Measurements from ENCODE around the gene SUSD3.
A peak's percentile ranks its signal among the peaks of the same experiment; 100 is the strongest.

SUSD3 gene

DNA sequence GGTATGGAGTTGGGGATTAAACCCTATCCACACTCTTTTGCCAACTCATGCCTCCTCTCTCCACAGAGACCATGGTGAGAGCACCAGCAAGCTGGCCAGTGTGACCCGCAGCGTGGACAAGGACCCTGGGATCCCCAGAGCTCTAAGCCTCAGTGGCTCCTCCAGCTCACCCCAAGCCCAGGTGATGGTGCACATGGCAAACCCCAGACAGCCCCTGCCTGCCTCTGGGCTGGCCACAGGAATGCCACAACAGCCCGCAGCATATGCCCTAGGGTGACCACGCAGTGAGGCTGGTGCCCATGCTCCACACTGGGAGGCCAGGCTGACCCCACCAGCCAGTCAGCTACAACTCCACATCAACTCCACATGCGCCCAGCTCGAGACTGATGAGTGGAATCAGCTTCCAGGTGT lies 26.0 kb downstream of the SUSD3 start:
- H3K27ac ChIP-seq (ENCODE audit: insufficient read depth, low read length, poor library complexity, severe bottlenecking), result peak overlapping the region; percentile 23
- no peak for DNase-seq
- peaks cover 60% of the 10 kb centered on the region for H3K36me3 ChIP-seq (ENCODE audit: control insufficient read depth, insufficient read depth, low read length)
- H3K4me3 ChIP-seq (ENCODE audit: insufficient read depth, low read depth, low read length, poor library complexity, severe bottlenecking), result no peak overlapping the region
- H3K9me3 ChIP-seq (ENCODE audit: control insufficient read depth, low read length), result no peaks in the 10 kb centered on the region
- peaks cover 19% of the 10 kb centered on the region for H3K4me1 ChIP-seq (ENCODE audit: control insufficient read depth, insufficient read depth, low read length, poor library complexity, severe bottlenecking)
- H3K27me3 ChIP-seq (replicated peaks; ENCODE audit: control insufficient read depth, insufficient read depth, low read length, poor library complexity, severe bottlenecking), result no peaks in the 10 kb centered on the region

DNA sequence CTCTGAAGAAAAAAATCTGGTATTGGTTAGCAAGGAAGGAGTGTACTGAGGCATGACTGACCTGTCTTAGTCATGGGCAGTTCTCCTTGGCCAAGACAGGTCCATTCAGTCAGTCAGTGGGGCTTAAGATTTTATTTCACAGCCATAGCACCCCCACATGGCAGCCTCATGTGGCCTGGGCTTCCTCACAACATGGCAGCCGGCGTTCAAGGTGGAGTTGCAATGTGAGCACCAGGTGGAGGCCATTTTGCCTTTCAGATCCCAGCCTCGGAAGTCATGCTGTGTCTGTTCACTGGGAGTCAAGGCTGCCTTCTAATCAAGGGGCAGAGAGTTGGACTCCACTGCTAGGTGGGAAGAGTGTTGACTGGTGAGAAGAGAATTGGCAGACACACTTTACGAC lies 27.2 kb downstream of the SUSD3 start:
- Histone ChIP-seq H3K27me3 (replicated peaks; ENCODE audit: control insufficient read depth, insufficient read depth, low read length, poor library complexity, severe bottlenecking) (no peaks in the 10 kb centered on the region), H3K27ac (ENCODE audit: insufficient read depth, low read length, poor library complexity, severe bottlenecking) (no peak overlapping the region), H3K36me3 (ENCODE audit: control insufficient read depth, insufficient read depth, low read length) (peaks cover 48% of the 10 kb centered on the region), H3K4me1 (ENCODE audit: control insufficient read depth, insufficient read depth, low read length, poor library complexity, severe bottlenecking) (peaks cover 19% of the 10 kb centered on the region), H3K9me3 (ENCODE audit: control insufficient read depth, low read length) (no peaks in the 10 kb centered on the region), H3K4me3 (ENCODE audit: insufficient read depth, low read depth, low read length, poor library complexity, severe bottlenecking) (no peak overlapping the region)
- no peak for DNase-seq

DNA sequence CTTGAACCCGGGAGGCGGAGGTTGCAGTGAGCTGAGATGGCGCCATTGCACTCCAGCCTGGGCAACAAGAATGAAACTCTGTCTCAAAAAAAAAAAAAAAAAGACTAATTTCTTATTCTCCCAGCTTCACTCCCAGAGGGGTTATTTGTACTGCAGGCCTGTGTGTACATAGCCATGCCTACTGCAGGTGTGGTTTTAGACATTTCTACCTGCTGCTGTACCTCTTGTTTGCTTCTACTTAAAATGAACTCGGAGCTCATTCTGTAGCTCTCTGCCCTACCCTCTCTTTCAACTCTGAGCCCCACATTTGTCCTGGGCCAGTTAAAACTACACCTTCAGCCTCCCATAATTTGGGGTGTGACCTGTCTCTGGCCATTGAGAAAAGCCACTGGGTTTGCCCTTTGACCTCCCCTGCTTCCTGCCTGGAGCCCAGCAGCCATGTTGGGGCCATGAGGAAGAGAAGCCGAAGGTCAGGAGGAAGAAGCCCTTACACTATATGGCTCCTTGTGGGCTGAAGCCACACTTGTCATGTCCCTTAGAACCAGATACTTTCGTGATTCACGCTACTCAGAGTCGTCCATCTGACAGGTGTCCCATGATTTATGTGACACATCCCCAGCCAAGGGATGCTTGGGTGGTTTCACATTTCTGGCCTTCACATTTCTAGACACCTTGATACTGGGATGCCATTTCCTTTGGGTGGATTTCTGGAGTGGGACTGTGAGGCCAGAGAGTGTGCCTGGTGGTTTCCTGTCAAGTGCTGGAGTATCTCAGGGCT lies 28.1 kb downstream of the SUSD3 start:
- no peak for DNase-seq
- H3K36me3 ChIP-seq (ENCODE audit: control insufficient read depth, insufficient read depth, low read length), result peaks cover 39% of the 10 kb centered on the region
- peaks cover 21% of the 10 kb centered on the region for H3K4me1 ChIP-seq (ENCODE audit: control insufficient read depth, insufficient read depth, low read length, poor library complexity, severe bottlenecking)
- H3K9me3 ChIP-seq (ENCODE audit: control insufficient read depth, low read length), result no peaks in the 10 kb centered on the region
- H3K27me3 ChIP-seq (replicated peaks; ENCODE audit: control insufficient read depth, insufficient read depth, low read length, poor library complexity, severe bottlenecking), result no peaks in the 10 kb centered on the region
- no peak overlapping the region for H3K4me3 ChIP-seq (ENCODE audit: insufficient read depth, low read depth, low read length, poor library complexity, severe bottlenecking)
- no peak overlapping the region for H3K27ac ChIP-seq (ENCODE audit: insufficient read depth, low read length, poor library complexity, severe bottlenecking)

DNA sequence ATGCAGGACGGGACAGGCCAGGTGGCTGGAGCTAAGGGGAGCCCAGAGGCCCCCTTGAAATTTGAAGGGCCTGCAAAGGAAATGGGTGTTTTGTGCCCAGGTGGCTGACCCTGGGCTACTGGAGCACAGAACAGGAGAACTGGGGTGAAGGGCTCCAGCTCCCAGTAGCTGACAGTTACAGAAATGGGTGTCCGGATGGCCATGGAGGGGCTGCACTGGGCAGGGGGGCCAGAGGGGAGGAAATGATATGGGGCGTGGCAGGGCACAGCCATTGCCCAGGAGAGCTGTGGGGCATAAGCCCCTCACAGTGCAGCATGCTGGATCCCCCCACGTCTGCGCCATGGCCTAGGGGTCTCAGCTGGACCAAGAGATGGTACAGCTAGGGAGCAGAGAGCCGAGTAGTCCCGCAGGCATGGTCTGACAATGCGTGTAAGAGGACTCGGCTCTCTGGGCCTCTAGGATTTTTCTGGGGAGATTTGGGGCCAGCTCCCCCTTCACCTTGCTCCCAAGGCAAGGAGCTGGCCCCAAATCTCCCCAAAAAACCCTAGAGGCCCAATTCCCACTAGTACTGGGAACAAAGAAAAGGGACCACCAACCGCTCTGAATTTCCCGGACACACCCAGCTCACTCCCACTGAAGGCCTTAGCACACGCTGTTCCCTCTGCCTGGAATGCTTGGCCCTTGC lies 29.6 kb downstream of the SUSD3 start:
- peaks cover 16% of the 10 kb centered on the region for H3K4me1 ChIP-seq (ENCODE audit: control insufficient read depth, insufficient read depth, low read length, poor library complexity, severe bottlenecking)
- H3K9me3 ChIP-seq (ENCODE audit: control insufficient read depth, low read length), result no peaks in the 10 kb centered on the region
- no peaks in the 10 kb centered on the region for H3K27me3 ChIP-seq (replicated peaks; ENCODE audit: control insufficient read depth, insufficient read depth, low read length, poor library complexity, severe bottlenecking)
- peaks cover 39% of the 10 kb centered on the region for H3K36me3 ChIP-seq (ENCODE audit: control insufficient read depth, insufficient read depth, low read length)
- H3K4me3 ChIP-seq (ENCODE audit: insufficient read depth, low read depth, low read length, poor library complexity, severe bottlenecking), result no peak overlapping the region
- no peak overlapping the region for H3K27ac ChIP-seq (ENCODE audit: insufficient read depth, low read length, poor library complexity, severe bottlenecking)
- no peak for DNase-seq

DNA sequence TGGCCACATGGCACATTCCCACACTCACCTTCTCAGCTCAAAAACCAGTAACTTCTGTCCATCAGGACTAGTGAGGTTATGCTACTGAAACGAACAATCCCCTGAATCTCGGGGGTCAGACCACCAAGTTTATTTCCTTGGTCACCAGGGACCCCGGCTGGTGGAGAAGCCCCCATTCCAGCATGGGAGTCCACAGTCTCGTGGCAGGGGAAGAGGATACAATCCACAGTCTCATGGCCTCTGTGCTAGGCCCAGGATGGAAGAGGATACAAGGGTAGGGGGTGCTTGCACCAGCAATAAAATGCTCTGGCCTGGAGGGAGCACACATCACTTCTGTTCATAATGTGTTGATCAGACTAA lies 30.1 kb downstream of the SUSD3 start:
- peaks cover 16% of the 10 kb centered on the region for H3K4me1 ChIP-seq (ENCODE audit: control insufficient read depth, insufficient read depth, low read length, poor library complexity, severe bottlenecking)
- no peak overlapping the region for H3K4me3 ChIP-seq (ENCODE audit: insufficient read depth, low read depth, low read length, poor library complexity, severe bottlenecking)
- peak overlapping the region; percentile 12 for H3K27ac ChIP-seq (ENCODE audit: insufficient read depth, low read length, poor library complexity, severe bottlenecking)
- no peak for DNase-seq
- no peaks in the 10 kb centered on the region for H3K27me3 ChIP-seq (replicated peaks; ENCODE audit: control insufficient read depth, insufficient read depth, low read length, poor library complexity, severe bottlenecking)
- H3K36me3 ChIP-seq (ENCODE audit: control insufficient read depth, insufficient read depth, low read length), result peaks cover 39% of the 10 kb centered on the region
- no peaks in the 10 kb centered on the region for H3K9me3 ChIP-seq (ENCODE audit: control insufficient read depth, low read length)

DNA sequence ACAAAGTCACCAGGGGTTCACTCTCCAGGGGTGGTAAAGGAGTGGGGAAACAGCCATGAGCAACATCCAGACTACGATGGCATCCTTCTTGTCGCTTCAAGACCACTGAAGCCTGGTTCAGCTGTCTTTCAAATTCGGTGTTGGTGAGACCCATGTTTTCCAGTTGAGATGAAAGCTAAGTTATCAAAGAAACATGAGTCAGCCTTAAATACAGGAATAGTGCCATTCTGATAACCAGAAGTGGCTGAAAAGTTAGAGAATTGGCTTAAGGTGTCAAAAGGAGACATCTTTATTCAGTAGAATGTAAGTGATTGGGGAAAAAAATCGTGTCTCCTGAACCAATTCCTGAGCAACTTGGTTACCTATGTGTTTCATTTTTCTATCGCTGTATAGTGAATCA lies 30.5 kb downstream of the SUSD3 start:
- no peaks in the 10 kb centered on the region for H3K9me3 ChIP-seq (ENCODE audit: control insufficient read depth, low read length)
- peak overlapping the region; percentile 12 for H3K27ac ChIP-seq (ENCODE audit: insufficient read depth, low read length, poor library complexity, severe bottlenecking)
- H3K4me3 ChIP-seq (ENCODE audit: insufficient read depth, low read depth, low read length, poor library complexity, severe bottlenecking), result no peak overlapping the region
- H3K4me1 ChIP-seq (ENCODE audit: control insufficient read depth, insufficient read depth, low read length, poor library complexity, severe bottlenecking), result peaks cover 18% of the 10 kb centered on the region
- H3K27me3 ChIP-seq (replicated peaks; ENCODE audit: control insufficient read depth, insufficient read depth, low read length, poor library complexity, severe bottlenecking), result no peaks in the 10 kb centered on the region
- peaks cover 35% of the 10 kb centered on the region for H3K36me3 ChIP-seq (ENCODE audit: control insufficient read depth, insufficient read depth, low read length)
- no peak for DNase-seq

DNA sequence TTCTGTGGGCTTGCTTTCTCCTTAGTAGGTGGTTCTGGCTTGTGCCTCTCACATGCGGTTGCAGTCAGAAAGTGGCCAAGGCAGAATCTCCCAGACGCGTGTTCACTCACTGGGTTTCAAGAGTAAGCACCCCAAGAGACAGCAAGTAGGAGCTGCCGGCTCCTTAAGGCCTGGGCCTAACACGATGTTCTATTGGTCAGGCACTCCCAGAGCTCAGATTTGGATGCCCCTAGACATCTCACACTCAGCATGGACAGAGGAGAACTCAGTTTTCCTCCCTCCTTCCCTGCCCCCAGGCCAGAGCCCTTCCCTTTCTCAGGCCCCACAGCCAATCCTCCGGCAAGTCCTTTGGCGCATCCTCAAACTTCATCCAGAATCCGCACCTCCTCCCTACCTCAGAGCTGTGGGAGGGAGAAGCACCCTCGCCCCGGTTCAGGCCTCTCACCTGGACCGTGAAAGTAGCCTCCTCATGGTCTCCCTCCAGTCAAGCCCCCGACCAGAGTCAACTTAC lies 31.0 kb downstream of the SUSD3 start:
- peaks cover 30% of the 10 kb centered on the region for H3K36me3 ChIP-seq (ENCODE audit: control insufficient read depth, insufficient read depth, low read length)
- H3K9me3 ChIP-seq (ENCODE audit: control insufficient read depth, low read length), result no peaks in the 10 kb centered on the region
- H3K4me3 ChIP-seq (ENCODE audit: insufficient read depth, low read depth, low read length, poor library complexity, severe bottlenecking), result no peak overlapping the region
- no peaks in the 10 kb centered on the region for H3K27me3 ChIP-seq (replicated peaks; ENCODE audit: control insufficient read depth, insufficient read depth, low read length, poor library complexity, severe bottlenecking)
- H3K27ac ChIP-seq (ENCODE audit: insufficient read depth, low read length, poor library complexity, severe bottlenecking), result no peak overlapping the region
- H3K4me1 ChIP-seq (ENCODE audit: control insufficient read depth, insufficient read depth, low read length, poor library complexity, severe bottlenecking), result peaks cover 23% of the 10 kb centered on the region
- DNase-seq, result no peak

DNA sequence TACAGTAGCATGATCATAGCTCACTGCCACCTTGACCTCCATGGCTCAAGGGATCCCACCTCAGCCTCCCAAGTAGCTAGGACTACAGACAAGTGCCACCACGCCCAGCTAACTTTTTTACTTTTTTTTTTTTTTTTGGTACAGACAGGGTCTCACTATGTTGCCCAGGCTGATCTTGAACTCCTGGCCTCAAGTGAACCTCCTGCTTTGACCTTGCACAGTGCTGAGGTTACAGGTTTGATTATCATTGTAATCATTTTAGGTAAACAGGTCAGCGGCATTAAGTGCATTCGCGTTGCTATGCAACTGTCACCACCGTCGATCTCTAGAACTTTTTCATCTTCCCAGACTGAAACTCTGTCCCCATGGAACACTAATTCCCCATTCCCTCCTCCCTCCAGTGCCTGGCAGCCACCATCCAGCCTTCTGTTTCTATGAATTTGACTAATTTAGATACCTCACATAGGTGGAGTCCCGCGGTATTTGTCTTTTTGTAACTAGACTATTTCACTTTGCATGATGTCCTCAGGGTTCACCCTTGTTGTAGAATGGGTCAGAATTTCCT lies 31.7 kb downstream of the SUSD3 start:
- DNase-seq, result no peak
- Histone ChIP-seq H3K27me3 (replicated peaks; ENCODE audit: control insufficient read depth, insufficient read depth, low read length, poor library complexity, severe bottlenecking) (no peaks in the 10 kb centered on the region), H3K27ac (ENCODE audit: insufficient read depth, low read length, poor library complexity, severe bottlenecking) (peak overlapping the region; percentile 1), H3K4me1 (ENCODE audit: control insufficient read depth, insufficient read depth, low read length, poor library complexity, severe bottlenecking) (peaks cover 29% of the 10 kb centered on the region), H3K9me3 (ENCODE audit: control insufficient read depth, low read length) (no peaks in the 10 kb centered on the region), H3K36me3 (ENCODE audit: control insufficient read depth, insufficient read depth, low read length) (peaks cover 24% of the 10 kb centered on the region), H3K4me3 (ENCODE audit: insufficient read depth, low read depth, low read length, poor library complexity, severe bottlenecking) (no peak overlapping the region)

DNA sequence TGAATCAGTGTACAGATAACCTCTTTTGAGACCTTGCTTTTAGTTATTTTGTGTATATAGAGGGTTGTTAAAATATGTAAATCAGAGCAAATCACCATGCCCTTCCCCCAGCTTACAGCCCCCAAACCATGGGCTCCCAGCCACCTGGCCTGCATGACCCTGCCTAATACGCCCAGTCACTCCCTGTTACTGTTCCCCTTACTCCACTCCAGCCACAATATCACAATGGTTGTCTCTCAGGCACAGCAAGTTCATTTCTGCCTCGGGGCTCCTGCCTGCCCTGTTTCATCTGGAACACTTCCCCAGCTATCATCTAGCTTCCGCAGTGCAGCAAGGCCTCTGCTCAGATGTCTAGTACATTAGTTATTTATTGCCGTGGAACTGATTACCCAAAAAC lies 32.6 kb downstream of the SUSD3 start:
- H3K9me3 ChIP-seq (ENCODE audit: control insufficient read depth, low read length), result no peaks in the 10 kb centered on the region
- peaks cover 30% of the 10 kb centered on the region for H3K4me1 ChIP-seq (ENCODE audit: control insufficient read depth, insufficient read depth, low read length, poor library complexity, severe bottlenecking)
- H3K36me3 ChIP-seq (ENCODE audit: control insufficient read depth, insufficient read depth, low read length), result peaks cover 15% of the 10 kb centered on the region
- H3K4me3 ChIP-seq (ENCODE audit: insufficient read depth, low read depth, low read length, poor library complexity, severe bottlenecking), result no peak overlapping the region
- no peak for DNase-seq
- no peak overlapping the region for H3K27ac ChIP-seq (ENCODE audit: insufficient read depth, low read length, poor library complexity, severe bottlenecking)
- H3K27me3 ChIP-seq (replicated peaks; ENCODE audit: control insufficient read depth, insufficient read depth, low read length, poor library complexity, severe bottlenecking), result no peaks in the 10 kb centered on the region
